SK-N-SH treated with all-trans-retinoic acid at 6 μM for 48 hours (cell line): ENCODE data around the gene RBP5.

Experiments used
- ATAC-seq: fragments of 200-7000 bp; cut with Tn5 transposase; 3 replicates; pipeline ENCODE4 v1.9.1; 2020; ENCODE audit warnings: mild to moderate bottlenecking, moderate library complexity
- ARNTL ChIP-seq: fragments of 450-650 bp; formaldehyde crosslinking; IDR thresholded peaks from 2 replicates; pipeline ENCODE4 v1.5.0; 2020; ENCODE audit warnings: low read depth, mild to moderate bottlenecking, moderate library complexity, borderline replicate concordance
- BACH2 ChIP-seq: fragments of 250-450 bp; sonication (Bioruptor Pico); IDR thresholded peaks from 2 replicates; pipeline ENCODE4 v1.9.0; 2021; ENCODE audit warnings: mild to moderate bottlenecking, borderline replicate concordance
- ESRRG ChIP-seq: fragments of 250-450 bp; sonication (Bioruptor Pico); IDR thresholded peaks from 2 replicates; pipeline ENCODE4 v1.6.1; 2021; ENCODE audit warnings: mild to moderate bottlenecking
- GLIS3 ChIP-seq: fragments of 250-450 bp; sonication (Bioruptor Pico); IDR thresholded peaks from 2 replicates; pipeline ENCODE4 v1.5.0; 2020; ENCODE audit warnings: mild to moderate bottlenecking, moderate library complexity
- ISL1 ChIP-seq: fragments of 250-450 bp; sonication (Bioruptor Pico); IDR thresholded peaks from 2 replicates; pipeline ENCODE4 v2.1.2; 2022; ENCODE audit warnings: mild to moderate bottlenecking, moderate library complexity
- OSR1 ChIP-seq: fragments of 250-450 bp; sonication (Bioruptor Pico); IDR thresholded peaks from 2 replicates; pipeline ENCODE4 v1.8.0; 2022; ENCODE audit warnings: moderate library complexity, mild to moderate bottlenecking, inconsistent platforms
- PPARA ChIP-seq: fragments of 250-450 bp; sonication (Bioruptor Pico); IDR thresholded peaks from 2 replicates; pipeline ENCODE4 v1.5.0; 2020; ENCODE audit warnings: mild to moderate bottlenecking, borderline replicate concordance
- RARB ChIP-seq: fragments of 250-450 bp; sonication (Bioruptor Pico); IDR thresholded peaks from 2 replicates; pipeline ENCODE4 v1.8.0; 2021; ENCODE audit warnings: mild to moderate bottlenecking, moderate library complexity
- SNAI2 ChIP-seq: fragments of 250-450 bp; sonication (Bioruptor Pico); IDR thresholded peaks from 2 replicates; pipeline ENCODE4 v1.5.0; 2020; ENCODE audit warnings: mild to moderate bottlenecking, moderate library complexity
- TCF4 ChIP-seq: fragments of 250-450 bp; sonication (Bioruptor Pico); IDR thresholded peaks from 2 replicates; pipeline ENCODE4 v1.8.0; 2021; ENCODE audit warnings: mild to moderate bottlenecking, moderate library complexity, borderline replicate concordance
- TOX ChIP-seq: fragments of 250-450 bp; sonication (Bioruptor Pico); IDR thresholded peaks from 2 replicates; pipeline ENCODE4 v1.8.0; 2021; ENCODE audit warnings: mild to moderate bottlenecking, moderate library complexity, borderline replicate concordance
- ZC3H10 ChIP-seq: fragments of 250-450 bp; sonication (Bioruptor Pico); IDR thresholded peaks from 2 replicates; pipeline ENCODE4 v1.5.1; 2021; ENCODE audit warnings: mild to moderate bottlenecking, moderate library complexity
- ZFP3 ChIP-seq: fragments of 250-450 bp; sonication (Bioruptor Pico); IDR thresholded peaks from 2 replicates; pipeline ENCODE4 v1.5.0; 2020; ENCODE audit warnings: mild to moderate bottlenecking, moderate library complexity
- ZFP30 ChIP-seq: fragments of 450-650 bp; formaldehyde crosslinking; IDR thresholded peaks from 2 replicates; pipeline ENCODE4 v1.5.0; 2022; ENCODE audit warnings: mild to moderate bottlenecking, moderate library complexity
- ZNF565 ChIP-seq: fragments of 450-650 bp; formaldehyde crosslinking; conservative IDR thresholded peaks from 2 replicates; pipeline ENCODE4 v1.5.0; 2020; ENCODE audit warnings: low read depth, mild to moderate bottlenecking, moderate library complexity
- ZNF70 ChIP-seq: fragments of 450-650 bp; formaldehyde crosslinking; IDR thresholded peaks from 2 replicates; pipeline ENCODE4 v1.5.0; 2020; ENCODE audit warnings: mild to moderate bottlenecking, moderate library complexity
- ZNF8 ChIP-seq: fragments of 450-650 bp; formaldehyde crosslinking; IDR thresholded peaks from 2 replicates; pipeline ENCODE4 v1.5.0; 2020; ENCODE audit warnings: mild to moderate bottlenecking, moderate library complexity
- TF ChIP-seq, protein P1 (sequence below): fragments of 250-450 bp; sonication (Bioruptor Pico); IDR thresholded peaks from 2 replicates; pipeline ENCODE4 v1.8.0; 2021; ENCODE audit warnings: low read depth, mild to moderate bottlenecking, moderate library complexity, borderline replicate concordance
- TF ChIP-seq, protein P2 (sequence below): fragments of 250-450 bp; sonication (Bioruptor Pico); IDR thresholded peaks from 2 replicates; pipeline ENCODE4 v1.5.1; 2021; ENCODE audit warnings: mild to moderate bottlenecking, moderate library complexity
- TF ChIP-seq, protein P3 (sequence below): fragments of 250-450 bp; sonication (Bioruptor Pico); IDR thresholded peaks from 2 replicates; pipeline ENCODE4 v1.8.0; 2020; ENCODE audit warnings: mild to moderate bottlenecking, moderate library complexity, borderline replicate concordance
- TF ChIP-seq, protein P4 (sequence below): fragments of 250-450 bp; sonication (Bioruptor Pico); IDR thresholded peaks from 2 replicates; pipeline ENCODE4 v1.5.0; 2020; ENCODE audit warnings: mild to moderate bottlenecking, moderate library complexity

RBP5 gene

DNA sequence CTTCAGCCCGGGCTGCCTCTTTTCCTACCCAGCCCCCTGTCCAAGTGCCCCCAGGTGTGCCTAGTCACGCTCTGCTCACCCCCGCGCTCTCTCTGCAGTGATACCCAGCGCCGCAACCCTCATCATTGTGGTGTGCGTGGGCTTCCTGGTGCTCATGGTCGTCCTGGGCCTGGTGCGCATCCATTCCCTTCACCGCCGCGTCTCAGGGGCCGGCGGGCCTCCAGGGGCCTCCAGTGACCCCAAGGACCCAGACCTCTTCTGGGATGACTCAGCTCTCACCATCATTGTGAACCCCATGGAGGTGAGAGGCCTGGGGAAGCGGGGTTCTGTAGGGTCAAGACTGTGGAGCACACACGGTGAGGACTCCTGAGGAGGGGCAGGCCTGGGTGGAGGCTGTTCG, 28.7 kb upstream of the RBP5 start:
- ATAC-seq, result no peak
- TF ChIP-seq, protein P1, sequence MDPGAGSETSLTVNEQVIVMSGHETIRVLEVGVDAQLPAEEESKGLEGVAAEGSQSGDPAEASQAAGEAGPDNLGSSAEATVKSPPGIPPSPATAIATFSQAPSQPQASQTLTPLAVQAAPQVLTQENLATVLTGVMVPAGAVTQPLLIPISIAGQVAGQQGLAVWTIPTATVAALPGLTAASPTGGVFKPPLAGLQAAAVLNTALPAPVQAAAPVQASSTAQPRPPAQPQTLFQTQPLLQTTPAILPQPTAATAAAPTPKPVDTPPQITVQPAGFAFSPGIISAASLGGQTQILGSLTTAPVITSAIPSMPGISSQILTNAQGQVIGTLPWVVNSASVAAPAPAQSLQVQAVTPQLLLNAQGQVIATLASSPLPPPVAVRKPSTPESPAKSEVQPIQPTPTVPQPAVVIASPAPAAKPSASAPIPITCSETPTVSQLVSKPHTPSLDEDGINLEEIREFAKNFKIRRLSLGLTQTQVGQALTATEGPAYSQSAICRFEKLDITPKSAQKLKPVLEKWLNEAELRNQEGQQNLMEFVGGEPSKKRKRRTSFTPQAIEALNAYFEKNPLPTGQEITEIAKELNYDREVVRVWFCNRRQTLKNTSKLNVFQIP, result no peak
- TF ChIP-seq PPARA (CRISPR knock-in tag) (no peak), ZNF8 (no peak), ZNF565 (CRISPR knock-in tag) (no peak), TCF4 (CRISPR knock-in tag) (no peak), ARNTL (CRISPR knock-in tag) (no peak), ZC3H10 (CRISPR knock-in tag) (no peak), BACH2 (no peak), ZFP30 (no peak), RARB (CRISPR knock-in tag) (no peak), ISL1 (CRISPR knock-in tag) (no peak), TOX (no peak), ZNF70 (CRISPR knock-in tag) (no peak), ESRRG (CRISPR knock-in tag) (no peak), GLIS3 (CRISPR knock-in tag) (no peak), SNAI2 (CRISPR knock-in tag) (no peak)
- TF ChIP-seq, protein P2, sequence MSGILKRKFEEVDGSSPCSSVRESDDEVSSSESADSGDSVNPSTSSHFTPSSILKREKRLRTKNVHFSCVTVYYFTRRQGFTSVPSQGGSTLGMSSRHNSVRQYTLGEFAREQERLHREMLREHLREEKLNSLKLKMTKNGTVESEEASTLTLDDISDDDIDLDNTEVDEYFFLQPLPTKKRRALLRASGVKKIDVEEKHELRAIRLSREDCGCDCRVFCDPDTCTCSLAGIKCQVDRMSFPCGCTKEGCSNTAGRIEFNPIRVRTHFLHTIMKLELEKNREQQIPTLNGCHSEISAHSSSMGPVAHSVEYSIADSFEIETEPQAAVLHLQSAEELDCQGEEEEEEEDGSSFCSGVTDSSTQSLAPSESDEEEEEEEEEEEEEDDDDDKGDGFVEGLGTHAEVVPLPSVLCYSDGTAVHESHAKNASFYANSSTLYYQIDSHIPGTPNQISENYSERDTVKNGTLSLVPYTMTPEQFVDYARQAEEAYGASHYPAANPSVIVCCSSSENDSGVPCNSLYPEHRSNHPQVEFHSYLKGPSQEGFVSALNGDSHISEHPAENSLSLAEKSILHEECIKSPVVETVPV (CRISPR knock-in tag), result no peak
- TF ChIP-seq, protein P3, sequence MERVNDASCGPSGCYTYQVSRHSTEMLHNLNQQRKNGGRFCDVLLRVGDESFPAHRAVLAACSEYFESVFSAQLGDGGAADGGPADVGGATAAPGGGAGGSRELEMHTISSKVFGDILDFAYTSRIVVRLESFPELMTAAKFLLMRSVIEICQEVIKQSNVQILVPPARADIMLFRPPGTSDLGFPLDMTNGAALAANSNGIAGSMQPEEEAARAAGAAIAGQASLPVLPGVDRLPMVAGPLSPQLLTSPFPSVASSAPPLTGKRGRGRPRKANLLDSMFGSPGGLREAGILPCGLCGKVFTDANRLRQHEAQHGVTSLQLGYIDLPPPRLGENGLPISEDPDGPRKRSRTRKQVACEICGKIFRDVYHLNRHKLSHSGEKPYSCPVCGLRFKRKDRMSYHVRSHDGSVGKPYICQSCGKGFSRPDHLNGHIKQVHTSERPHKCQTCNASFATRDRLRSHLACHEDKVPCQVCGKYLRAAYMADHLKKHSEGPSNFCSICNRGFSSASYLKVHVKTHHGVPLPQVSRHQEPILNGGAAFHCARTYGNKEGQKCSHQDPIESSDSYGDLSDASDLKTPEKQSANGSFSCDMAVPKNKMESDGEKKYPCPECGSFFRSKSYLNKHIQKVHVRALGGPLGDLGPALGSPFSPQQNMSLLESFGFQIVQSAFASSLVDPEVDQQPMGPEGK (CRISPR knock-in tag), result no peak
- TF ChIP-seq, protein P4, sequence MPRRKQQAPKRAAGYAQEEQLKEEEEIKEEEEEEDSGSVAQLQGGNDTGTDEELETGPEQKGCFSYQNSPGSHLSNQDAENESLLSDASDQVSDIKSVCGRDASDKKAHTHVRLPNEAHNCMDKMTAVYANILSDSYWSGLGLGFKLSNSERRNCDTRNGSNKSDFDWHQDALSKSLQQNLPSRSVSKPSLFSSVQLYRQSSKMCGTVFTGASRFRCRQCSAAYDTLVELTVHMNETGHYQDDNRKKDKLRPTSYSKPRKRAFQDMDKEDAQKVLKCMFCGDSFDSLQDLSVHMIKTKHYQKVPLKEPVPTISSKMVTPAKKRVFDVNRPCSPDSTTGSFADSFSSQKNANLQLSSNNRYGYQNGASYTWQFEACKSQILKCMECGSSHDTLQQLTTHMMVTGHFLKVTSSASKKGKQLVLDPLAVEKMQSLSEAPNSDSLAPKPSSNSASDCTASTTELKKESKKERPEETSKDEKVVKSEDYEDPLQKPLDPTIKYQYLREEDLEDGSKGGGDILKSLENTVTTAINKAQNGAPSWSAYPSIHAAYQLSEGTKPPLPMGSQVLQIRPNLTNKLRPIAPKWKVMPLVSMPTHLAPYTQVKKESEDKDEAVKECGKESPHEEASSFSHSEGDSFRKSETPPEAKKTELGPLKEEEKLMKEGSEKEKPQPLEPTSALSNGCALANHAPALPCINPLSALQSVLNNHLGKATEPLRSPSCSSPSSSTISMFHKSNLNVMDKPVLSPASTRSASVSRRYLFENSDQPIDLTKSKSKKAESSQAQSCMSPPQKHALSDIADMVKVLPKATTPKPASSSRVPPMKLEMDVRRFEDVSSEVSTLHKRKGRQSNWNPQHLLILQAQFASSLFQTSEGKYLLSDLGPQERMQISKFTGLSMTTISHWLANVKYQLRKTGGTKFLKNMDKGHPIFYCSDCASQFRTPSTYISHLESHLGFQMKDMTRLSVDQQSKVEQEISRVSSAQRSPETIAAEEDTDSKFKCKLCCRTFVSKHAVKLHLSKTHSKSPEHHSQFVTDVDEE (CRISPR knock-in tag), result no peak

DNA sequence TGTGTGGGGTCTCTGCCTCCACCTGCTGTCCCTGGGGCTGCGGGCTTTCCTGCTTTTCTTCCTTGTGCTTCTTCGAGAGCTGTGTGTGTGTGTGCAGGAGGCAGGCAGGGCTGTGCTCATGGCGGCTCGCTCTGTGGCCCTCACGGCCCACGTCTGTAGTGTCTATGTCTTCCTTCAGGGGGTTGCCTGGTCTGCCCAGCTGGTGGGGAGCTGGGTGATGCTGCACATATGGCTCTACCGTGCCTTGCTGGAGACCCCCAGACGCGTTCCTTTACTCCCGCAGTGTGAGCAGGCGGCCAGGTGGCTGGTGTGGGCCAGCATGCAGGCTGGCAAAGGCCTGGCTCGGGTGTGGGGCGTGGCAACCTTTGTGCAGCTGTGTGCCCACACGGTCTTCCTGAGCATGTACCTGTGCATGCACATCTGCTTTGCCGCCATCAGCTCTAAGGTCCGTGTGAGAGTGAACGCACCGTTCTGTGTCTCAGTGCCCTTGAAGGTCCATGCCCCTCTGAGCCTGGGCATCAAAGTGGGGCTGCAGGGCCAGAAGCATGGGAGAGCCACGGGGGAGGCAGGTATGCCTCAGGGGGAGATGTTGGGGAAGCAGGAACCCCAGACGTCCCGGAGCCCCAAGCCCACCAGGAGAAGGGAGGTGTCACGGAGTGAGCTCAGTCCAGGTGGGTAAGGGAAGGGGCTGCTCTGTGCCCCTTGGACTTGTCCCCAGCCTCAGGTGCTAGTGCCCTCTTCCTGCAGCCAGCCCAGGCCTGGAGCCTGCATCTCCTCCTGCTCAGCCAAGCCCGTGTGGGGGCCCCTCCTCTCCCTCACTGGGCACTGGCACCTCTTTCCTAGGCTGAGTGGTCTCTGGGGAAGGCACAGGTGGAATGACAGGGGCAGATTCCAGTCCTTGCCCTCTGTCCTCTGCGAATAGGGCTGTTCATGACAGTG, 27.8 kb upstream of the RBP5 start:
- no peak for ATAC-seq
- no peak for TF ChIP-seq ZC3H10 (CRISPR knock-in tag)
- TF ChIP-seq, protein P1, result no peak
- no peak for TF ChIP-seq ZFP30
- TF ChIP-seq, protein P2 (CRISPR knock-in tag), result no peak
- no peak for TF ChIP-seq TCF4 (CRISPR knock-in tag)
- no peak for TF ChIP-seq OSR1 (CRISPR knock-in tag)
- no peak for TF ChIP-seq ESRRG (CRISPR knock-in tag)
- TF ChIP-seq ZFP3 (CRISPR knock-in tag), result no peak
- TF ChIP-seq ISL1 (CRISPR knock-in tag), result no peak
- TF ChIP-seq GLIS3 (CRISPR knock-in tag), result no peak
- TF ChIP-seq SNAI2 (CRISPR knock-in tag), result no peak
